Measurements from ENCODE around the gene EXOC3L4.
"Not testable (repeated sequence)": the region's sequence is repeated elsewhere in the genome, so short reads cannot be mapped to it uniquely, and the experiment has no call there.

EXOC3L4 gene

GRCh38 chr14:103118018-103118662, 23.6 kb downstream of the EXOC3L4 start:
- no peak overlapping the region for H3K27ac ChIP-seq

GRCh38 chr14:103118663-103119404, 24.3 kb downstream of the EXOC3L4 start:
- no peak for TF ChIP-seq CTCF (conservative IDR thresholded peaks at IDR 0.05)
- H3K27ac ChIP-seq: no peak overlapping the region

More at GRCh38 chr14:103118018-103118662, 23.6 kb downstream of the EXOC3L4 start:
- no peak for TF ChIP-seq CTCF (conservative IDR thresholded peaks at IDR 0.05)

- not testable (repeated sequence) for H3K27ac ChIP-seq
Observed at GRCh38 chr14:103119527-103119926, 25.0 kb downstream of the EXOC3L4 start.

GRCh38 chr14:103121121-103121845, 26.8 kb downstream of the EXOC3L4 start:
- TF ChIP-seq CTCF (conservative IDR thresholded peaks at IDR 0.05): no peak
- H3K27ac ChIP-seq: no peak overlapping the region

- TF ChIP-seq CTCF (conservative IDR thresholded peaks at IDR 0.05): no peak
- peak overlapping the region; percentile 84; the same call in 1 of the 2 replicates for H3K27ac ChIP-seq
Observed at GRCh38 chr14:103121846-103122584, 27.5 kb downstream of the EXOC3L4 start.

GRCh38 chr14:103122585-103122946, 28.0 kb downstream of the EXOC3L4 start:
- peak overlapping the region; percentile 84; the same call in 1 of the 2 replicates for H3K27ac ChIP-seq
- no peak for TF ChIP-seq CTCF (conservative IDR thresholded peaks at IDR 0.05)

- TF ChIP-seq CTCF (conservative IDR thresholded peaks at IDR 0.05): no peak
Observed at GRCh38 chr14:103122947-103123633, 28.6 kb downstream of the EXOC3L4 start, which contains the start of gene TNFAIP2. TSS of gene TNFAIP2 (plus strand) at chr14:103123461. CDS start at chr14:103126458, 2,997 bp downstream.

More at GRCh38 chr14:103122947-103123633, 28.6 kb downstream of the EXOC3L4 start, which contains the start of gene TNFAIP2:
- H3K27ac ChIP-seq: peak within 1 kb of the TSS; percentile 84
